Measurements from ENCODE around the gene KCNQ4.

The KCNQ4 gene

DNA sequence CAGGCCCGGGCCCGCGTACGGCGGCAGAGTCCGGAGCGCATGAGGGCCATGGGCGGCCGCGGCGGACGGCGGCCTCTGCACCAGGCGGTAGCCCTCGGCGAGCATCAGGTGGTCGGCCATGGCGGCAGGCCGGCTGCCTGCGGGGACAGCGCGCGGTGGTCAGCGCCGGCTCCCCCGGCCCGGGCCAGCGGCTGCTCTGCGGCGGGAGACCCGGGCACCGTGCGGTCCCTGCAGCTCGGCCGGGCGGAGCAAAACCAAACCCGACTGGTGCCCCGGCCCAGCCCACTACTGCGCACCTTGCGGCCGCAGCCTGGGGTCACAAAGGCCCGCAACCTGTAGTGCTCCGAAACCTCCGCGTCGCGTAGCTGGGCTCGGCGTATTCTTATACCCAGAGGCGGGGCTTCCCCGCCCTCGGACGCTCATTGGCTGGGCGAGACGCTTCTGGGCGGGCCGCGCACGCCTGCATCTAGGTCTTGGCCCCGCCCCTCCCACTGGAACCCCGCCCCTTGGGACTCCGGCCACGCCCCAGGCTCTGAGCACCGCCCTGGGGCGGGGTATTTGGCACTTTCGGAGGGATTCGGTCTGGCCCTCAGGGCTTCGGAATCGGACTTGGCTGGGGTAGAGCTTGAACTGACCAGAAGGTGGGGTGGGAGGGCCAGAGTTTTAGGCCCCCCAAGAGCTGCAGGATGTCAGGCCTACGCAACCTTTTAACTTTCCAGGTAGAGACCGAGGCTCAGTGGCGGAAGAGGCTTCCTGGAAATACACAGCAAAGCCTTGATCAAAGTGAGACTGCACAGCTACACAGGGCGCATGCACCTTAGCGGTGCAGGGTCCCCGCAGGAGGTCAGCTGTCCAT lies 78.6 kb downstream of the KCNQ4 start, which contains the start of gene CITED4:
CITED4 (minus strand) TSS at position 356 of the 856 bp plus-strand sequence; CDS start at position 120, 236 bp downstream.
- Histone ChIP-seq H3K27me3 (ENCODE audit: control insufficient read depth in 3 of 3, insufficient read depth in 3 of 3, low read depth in 1 of 3, low read length in 3 of 3) (peaks cover 0 to 40% (median 11%) of the 10 kb centered on the region in 3 experiments), H3K14ac (ENCODE audit: low read length) (no peak within 1 kb of the TSS), H2BK15ac (ENCODE audit: low read length) (no peak within 1 kb of the TSS), H3K4me3 (ENCODE audit: low read length in 2 of 2) (peak within 1 kb of the TSS; percentile 56 to 88), H3K79me1 (ENCODE audit: low read depth, low read length) (peaks cover 4% of the 10 kb centered on the region), H3K18ac (ENCODE audit: low read length) (peak within 1 kb of the TSS; percentile 94), H3K4ac (ENCODE audit: low read length) (no peak within 1 kb of the TSS), H3K36me3 (replicated peaks in 1 of 2; ENCODE audit: control insufficient read depth in 2 of 2, insufficient read depth in 2 of 2, low read length in 2 of 2) (no peaks in the 10 kb centered on the region), H2BK120ac (ENCODE audit: low read depth, low read length) (no peak within 1 kb of the TSS), H2BK12ac (ENCODE audit: low read length) (no peak within 1 kb of the TSS), H4K91ac (ENCODE audit: low read depth, low read length, poor library complexity) (no peak within 1 kb of the TSS), H2AFZ (ENCODE audit: low read length) (peak within 1 kb of the TSS; percentile 98), H2BK5ac (ENCODE audit: low read length) (no peak within 1 kb of the TSS), H4K8ac (ENCODE audit: low read depth, low read length) (no peak within 1 kb of the TSS), H3K4me1 (ENCODE audit: control insufficient read depth in 2 of 2, insufficient read depth in 1 of 2, low read depth in 1 of 2, low read length in 2 of 2) (peaks cover 0 to 15% of the 10 kb centered on the region in 2 donors), H3K4me2 (ENCODE audit: insufficient read depth, low read length, poor library complexity, severe bottlenecking) (peak within 1 kb of the TSS; percentile 94), H3K9ac (ENCODE audit: low read depth, low read length, poor library complexity) (peak within 1 kb of the TSS; percentile 94), H3K9me3 (replicated peaks in 1 of 2; ENCODE audit: control insufficient read depth in 2 of 2, insufficient read depth in 1 of 2, low read depth in 1 of 2, low read length in 2 of 2) (no peaks in the 10 kb centered on the region), H2AK5ac (ENCODE audit: low read depth, low read length) (peak within 1 kb of the TSS; percentile 44), H3K23ac (ENCODE audit: low read depth, low read length, poor library complexity) (peak within 1 kb of the TSS; percentile 99), H3K27ac (replicated peaks; ENCODE audit: low read length) (no peak within 1 kb of the TSS)
- WGBS, 2 donors (ENCODE audit: extremely low coverage in 2 of 2, insufficient read length in 2 of 2, insufficient replicate concordance in 1 of 2) = no CpG with 5 or more reads among the region's 75 CpGs
- peak; percentile 96 for DNase-seq (ENCODE audit: low spot score)

DNA sequence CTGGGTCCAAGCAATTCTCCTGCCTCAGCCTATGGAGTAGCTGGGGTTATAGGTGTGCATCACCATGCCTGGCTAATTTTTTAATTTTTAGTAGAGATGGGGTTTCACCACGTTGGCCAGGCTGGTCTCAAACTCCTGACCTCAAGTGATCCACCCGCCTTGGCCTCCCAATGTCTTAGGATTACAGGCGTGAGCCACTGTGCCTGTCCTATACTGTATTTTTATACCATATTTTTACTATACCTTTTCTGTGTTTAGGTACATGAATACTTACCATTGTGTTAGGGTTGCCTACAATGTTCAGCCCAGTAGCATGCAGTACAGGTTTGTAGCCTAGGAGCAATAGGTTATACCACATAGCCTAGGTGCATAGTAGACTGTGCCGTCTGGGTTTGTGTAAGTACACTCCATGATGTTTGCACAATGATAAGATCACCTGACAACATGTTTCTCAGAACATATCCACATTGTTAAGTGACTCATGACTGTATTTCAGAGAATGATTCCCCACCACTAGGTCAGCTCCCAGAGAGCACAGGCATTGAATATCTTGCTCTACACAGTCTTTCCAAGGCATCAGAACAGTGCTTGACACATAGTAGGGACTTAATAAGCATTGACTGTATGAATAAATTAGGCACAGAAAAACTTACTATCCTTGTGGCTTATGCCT lies 84.6 kb downstream of the KCNQ4 start:
- WGBS, 2 donors (ENCODE audit: extremely low coverage in 2 of 2, insufficient read length in 2 of 2, insufficient replicate concordance in 1 of 2) = no CpG with 5 or more reads among the region's 4 CpGs
- no peak overlapping the region for H2BK120ac ChIP-seq (ENCODE audit: low read depth, low read length)
- H3K27ac ChIP-seq (replicated peaks; ENCODE audit: low read length) = no peak overlapping the region
- H3K18ac ChIP-seq (ENCODE audit: low read length) = no peak overlapping the region
- H2AFZ ChIP-seq (ENCODE audit: low read length) = no peak overlapping the region
- no peak overlapping the region for H4K91ac ChIP-seq (ENCODE audit: low read depth, low read length, poor library complexity)
- H3K27me3 ChIP-seq (ENCODE audit: control insufficient read depth in 3 of 3, insufficient read depth in 3 of 3, low read depth in 1 of 3, low read length in 3 of 3) = peaks cover 0 to 4% (median 0%) of the 10 kb centered on the region in 3 experiments
- H2BK15ac ChIP-seq (ENCODE audit: low read length) = no peak overlapping the region
- no peak overlapping the region for H2BK12ac ChIP-seq (ENCODE audit: low read length)
- no peaks in the 10 kb centered on the region for H3K79me1 ChIP-seq (ENCODE audit: low read depth, low read length)
- no peak overlapping the region for H3K14ac ChIP-seq (ENCODE audit: low read length)
- H3K4me3 ChIP-seq (ENCODE audit: low read length in 2 of 2) = no peak overlapping the region
- no peaks in the 10 kb centered on the region for H3K36me3 ChIP-seq (replicated peaks in 1 of 2; ENCODE audit: control insufficient read depth in 2 of 2, insufficient read depth in 2 of 2, low read length in 2 of 2)
- H2BK5ac ChIP-seq (ENCODE audit: low read length) = no peak overlapping the region
- H3K9ac ChIP-seq (ENCODE audit: low read depth, low read length, poor library complexity) = no peak overlapping the region
- H3K4ac ChIP-seq (ENCODE audit: low read length) = no peak overlapping the region
- H3K4me1 ChIP-seq (ENCODE audit: control insufficient read depth in 2 of 2, insufficient read depth in 1 of 2, low read depth in 1 of 2, low read length in 2 of 2) = peaks cover 0 to 2% of the 10 kb centered on the region in 2 donors
- H3K4me2 ChIP-seq (ENCODE audit: insufficient read depth, low read length, poor library complexity, severe bottlenecking) = no peak overlapping the region
- DNase-seq (ENCODE audit: low spot score) = no peak
- no peak overlapping the region for H4K8ac ChIP-seq (ENCODE audit: low read depth, low read length)
- H2AK5ac ChIP-seq (ENCODE audit: low read depth, low read length) = no peak overlapping the region
- no peaks in the 10 kb centered on the region for H3K9me3 ChIP-seq (replicated peaks in 1 of 2; ENCODE audit: control insufficient read depth in 2 of 2, insufficient read depth in 1 of 2, low read depth in 1 of 2, low read length in 2 of 2)
- H3K23ac ChIP-seq (ENCODE audit: low read depth, low read length, poor library complexity) = no peak overlapping the region

DNA sequence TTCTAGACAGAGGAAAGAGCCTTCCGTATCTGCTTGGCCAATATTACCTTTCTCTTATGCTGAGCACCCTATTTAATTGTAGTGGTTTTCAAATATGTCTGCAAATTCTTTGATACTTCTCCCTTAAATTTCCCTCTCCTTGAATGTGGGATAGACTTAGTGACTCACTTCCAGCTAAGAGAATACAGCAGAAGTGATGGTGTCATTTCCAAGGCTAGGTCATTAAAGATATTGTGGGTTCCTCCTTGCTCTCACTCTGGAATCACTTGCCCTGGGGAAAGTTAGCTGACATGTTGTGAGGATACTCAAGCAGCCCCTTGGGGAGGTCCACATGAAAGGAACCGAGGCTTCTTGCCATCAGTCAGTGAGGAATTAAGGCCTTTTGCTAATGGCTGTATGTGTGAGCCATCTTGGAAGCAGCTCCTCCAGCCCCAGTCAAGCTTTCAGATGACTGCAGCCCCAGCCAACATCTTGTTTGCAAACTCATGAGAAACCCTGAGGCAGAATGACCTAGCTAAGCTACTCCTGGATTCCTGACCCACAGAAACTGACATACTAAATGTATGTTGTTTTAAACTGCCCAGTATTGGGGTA lies 86.6 kb downstream of the KCNQ4 start:
- Histone ChIP-seq H3K18ac (ENCODE audit: low read length) (no peak overlapping the region), H2BK5ac (ENCODE audit: low read length) (no peak overlapping the region), H3K14ac (ENCODE audit: low read length) (no peak overlapping the region), H3K27me3 (ENCODE audit: control insufficient read depth in 3 of 3, insufficient read depth in 3 of 3, low read depth in 1 of 3, low read length in 3 of 3) (peaks cover 0 to 4% (median 0%) of the 10 kb centered on the region in 3 experiments), H3K9ac (ENCODE audit: low read depth, low read length, poor library complexity) (no peak overlapping the region), H4K91ac (ENCODE audit: low read depth, low read length, poor library complexity) (no peak overlapping the region), H2BK120ac (ENCODE audit: low read depth, low read length) (no peak overlapping the region), H3K4ac (ENCODE audit: low read length) (no peak overlapping the region), H3K4me2 (ENCODE audit: insufficient read depth, low read length, poor library complexity, severe bottlenecking) (no peak overlapping the region), H2AK5ac (ENCODE audit: low read depth, low read length) (no peak overlapping the region), H2BK15ac (ENCODE audit: low read length) (no peak overlapping the region), H3K79me1 (ENCODE audit: low read depth, low read length) (no peaks in the 10 kb centered on the region), H2BK12ac (ENCODE audit: low read length) (no peak overlapping the region), H2AFZ (ENCODE audit: low read length) (no peak overlapping the region), H3K27ac (replicated peaks; ENCODE audit: low read length) (no peak overlapping the region), H3K4me1 (ENCODE audit: control insufficient read depth in 2 of 2, insufficient read depth in 1 of 2, low read depth in 1 of 2, low read length in 2 of 2) (no peaks in the 10 kb centered on the region), H3K23ac (ENCODE audit: low read depth, low read length, poor library complexity) (no peak overlapping the region), H3K4me3 (ENCODE audit: low read length in 2 of 2) (no peak overlapping the region), H4K8ac (ENCODE audit: low read depth, low read length) (no peak overlapping the region), H3K36me3 (replicated peaks in 1 of 2; ENCODE audit: control insufficient read depth in 2 of 2, insufficient read depth in 2 of 2, low read length in 2 of 2) (no peaks in the 10 kb centered on the region), H3K9me3 (replicated peaks in 1 of 2; ENCODE audit: control insufficient read depth in 2 of 2, insufficient read depth in 1 of 2, low read depth in 1 of 2, low read length in 2 of 2) (no peaks in the 10 kb centered on the region)
- DNase-seq (ENCODE audit: low spot score) = no peak
- whole genome bisulfite sequencing, 2 donors (ENCODE audit: extremely low coverage in 2 of 2, insufficient read length in 2 of 2, insufficient replicate concordance in 1 of 2) = no CpG with 5 or more reads among the region's 2 CpGs

DNA sequence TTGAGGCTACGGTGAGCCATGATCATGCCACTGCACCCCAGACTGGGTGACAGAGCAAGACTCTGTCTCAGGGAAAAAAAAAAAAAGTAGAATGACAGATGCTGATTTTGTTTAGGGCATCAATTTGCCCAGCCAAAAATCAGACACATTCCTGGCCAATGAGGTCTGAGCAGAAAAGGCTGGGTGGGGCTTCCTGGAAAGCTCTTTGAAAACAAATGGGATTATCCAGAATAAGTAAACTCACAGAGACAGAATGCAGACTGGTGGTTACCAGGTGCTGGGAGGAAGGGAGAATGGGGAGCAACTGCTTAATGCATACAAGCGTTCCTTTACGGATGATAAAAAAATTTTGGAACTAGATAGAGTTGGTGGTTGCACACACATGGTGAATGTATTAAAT lies 88.7 kb downstream of the KCNQ4 start:
- H3K79me1 ChIP-seq (ENCODE audit: low read depth, low read length) = no peaks in the 10 kb centered on the region
- H3K23ac ChIP-seq (ENCODE audit: low read depth, low read length, poor library complexity) = no peak overlapping the region
- no peak overlapping the region for H3K9ac ChIP-seq (ENCODE audit: low read depth, low read length, poor library complexity)
- peaks cover 0 to 2% of the 10 kb centered on the region in 2 donors for H3K9me3 ChIP-seq (replicated peaks in 1 of 2; ENCODE audit: control insufficient read depth in 2 of 2, insufficient read depth in 1 of 2, low read depth in 1 of 2, low read length in 2 of 2)
- no CpG with 5 or more reads among the region's 3 CpGs for WGBS, 2 donors (ENCODE audit: extremely low coverage in 2 of 2, insufficient read length in 2 of 2, insufficient replicate concordance in 1 of 2)
- no peak overlapping the region for H2BK12ac ChIP-seq (ENCODE audit: low read length)
- H2AK5ac ChIP-seq (ENCODE audit: low read depth, low read length) = no peak overlapping the region
- no peak overlapping the region for H3K18ac ChIP-seq (ENCODE audit: low read length)
- no peak overlapping the region for H3K4me3 ChIP-seq (ENCODE audit: low read length in 2 of 2)
- DNase-seq (ENCODE audit: low spot score) = no peak
- H3K36me3 ChIP-seq (replicated peaks in 1 of 2; ENCODE audit: control insufficient read depth in 2 of 2, insufficient read depth in 2 of 2, low read length in 2 of 2) = no peaks in the 10 kb centered on the region
- H3K27ac ChIP-seq (replicated peaks; ENCODE audit: low read length) = no peak overlapping the region
- no peak overlapping the region for H4K8ac ChIP-seq (ENCODE audit: low read depth, low read length)
- H2AFZ ChIP-seq (ENCODE audit: low read length) = no peak overlapping the region
- H3K14ac ChIP-seq (ENCODE audit: low read length) = no peak overlapping the region
- no peak overlapping the region for H3K4me2 ChIP-seq (ENCODE audit: insufficient read depth, low read length, poor library complexity, severe bottlenecking)
- no peaks in the 10 kb centered on the region for H3K4me1 ChIP-seq (ENCODE audit: control insufficient read depth in 2 of 2, insufficient read depth in 1 of 2, low read depth in 1 of 2, low read length in 2 of 2)
- peaks cover 0 to 4% (median 0%) of the 10 kb centered on the region in 3 experiments for H3K27me3 ChIP-seq (ENCODE audit: control insufficient read depth in 3 of 3, insufficient read depth in 3 of 3, low read depth in 1 of 3, low read length in 3 of 3)
- H2BK120ac ChIP-seq (ENCODE audit: low read depth, low read length) = no peak overlapping the region
- no peak overlapping the region for H3K4ac ChIP-seq (ENCODE audit: low read length)
- no peak overlapping the region for H2BK5ac ChIP-seq (ENCODE audit: low read length)
- H4K91ac ChIP-seq (ENCODE audit: low read depth, low read length, poor library complexity) = no peak overlapping the region
- H2BK15ac ChIP-seq (ENCODE audit: low read length) = no peak overlapping the region

Data from neuronal stem cell (in vitro differentiated cells).